ENCODE data around the gene TLR4. TPM values are rescaled to one million over a fixed set of nuclear protein-coding genes. Genes with fewer than 3 reads are reported as not detected.

Gene TLR4
- total and polyA plus RNA-seq, 4 experiments from 2014 or later, result 0.08 to 0.83 (median 0.55) TPM; not detected in 1

GRCh38 chr9:117696154-117696553 lies 8.0 kb upstream of the TLR4 start:
- Mint-ChIP-seq H3K27me3 (no peaks in the 10 kb centered on the region), H3K9me3 (peaks cover 0 to 9% (median 0%) of the 10 kb centered on the region in 8 donors), H3K4me1 (no peaks in the 10 kb centered on the region), H3K27ac (no peak overlapping the region), H3K4me3 (no peak overlapping the region), H3K36me3 (no peaks in the 10 kb centered on the region)
- DNase-seq, result no peak
- Histone ChIP-seq H3K4me1 (ENCODE audit: insufficient read depth, low read length) (no peaks in the 10 kb centered on the region), H3K27me3 (ENCODE audit: insufficient read depth, low read length) (no peaks in the 10 kb centered on the region), H3K9me3 (ENCODE audit: control insufficient read depth in 1 of 2, low read length in 2 of 2) (no peaks in the 10 kb centered on the region), H3K27ac (ENCODE audit: low read depth, low read length) (no peak overlapping the region), H3K36me3 (ENCODE audit: insufficient read depth, low read length) (no peaks in the 10 kb centered on the region), H3K4me3 (ENCODE audit: low read length in 2 of 2) (no peak overlapping the region)
- intact Hi-C loops (cut with micrococcal nuclease), result no loop called here
- POLR2A ChIA-PET (ENCODE audit: partially characterized antibody), result no interaction called here
- CTCF ChIA-PET (ENCODE audit: partially characterized antibody), result no interaction called here

- H3K27ac ChIP-seq (ENCODE audit: low read depth, low read length), result no peak overlapping the region
- no peaks in the 10 kb centered on the region for H3K4me1 ChIP-seq (ENCODE audit: insufficient read depth, low read length)
- ChIA-PET POLR2A (ENCODE audit: partially characterized antibody) (no interaction called here), CTCF (ENCODE audit: partially characterized antibody) (no interaction called here)
- H3K4me3 ChIP-seq (ENCODE audit: low read length in 2 of 2), result no peak overlapping the region
- no peaks in the 10 kb centered on the region for H3K36me3 Mint-ChIP-seq
- no peaks in the 10 kb centered on the region for H3K36me3 ChIP-seq (ENCODE audit: insufficient read depth, low read length)
- H3K4me3 Mint-ChIP-seq, result no peak overlapping the region
- H3K4me1 Mint-ChIP-seq, result no peaks in the 10 kb centered on the region
- H3K9me3 ChIP-seq (ENCODE audit: control insufficient read depth in 1 of 2, low read length in 2 of 2), result no peaks in the 10 kb centered on the region
- H3K27ac Mint-ChIP-seq, result no peak overlapping the region
- intact Hi-C loops (cut with micrococcal nuclease), result no loop called here
- H3K27me3 Mint-ChIP-seq, result no peaks in the 10 kb centered on the region
- H3K27me3 ChIP-seq (ENCODE audit: insufficient read depth, low read length), result no peaks in the 10 kb centered on the region
- DNase-seq, result peak in 1 of 5 donors; percentile 26
- peaks cover 0 to 9% (median 1%) of the 10 kb centered on the region in 8 donors for H3K9me3 Mint-ChIP-seq
These were observed 7.2 kb upstream of the TLR4 start for GRCh38 chr9:117697046-117697445.

DNA sequence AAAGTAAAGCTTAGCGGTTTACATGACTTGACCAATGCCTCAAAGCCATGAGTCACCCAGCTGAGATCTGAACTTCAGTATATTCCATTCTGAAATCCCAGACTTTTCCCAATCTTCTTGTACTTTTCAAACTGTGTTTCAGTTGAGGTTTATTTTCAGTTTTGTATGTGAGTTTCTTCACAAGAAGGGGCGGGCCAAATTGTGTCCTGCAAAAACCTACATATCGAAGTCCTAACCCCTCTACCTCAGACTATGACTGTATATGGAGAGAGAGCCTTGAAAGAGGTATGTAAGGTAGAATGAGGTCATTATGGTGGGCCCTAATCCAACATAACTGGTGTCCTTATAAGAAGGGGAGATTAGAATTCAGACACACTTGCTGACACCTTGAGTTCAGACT lies 666 bp upstream of the TLR4 start:
- no peak for DNase-seq
- no peak overlapping the region for H3K4me3 ChIP-seq (ENCODE audit: low read length in 2 of 2)
- Mint-ChIP-seq H3K4me3 (no peak overlapping the region), H3K27ac (no peak overlapping the region), H3K27me3 (no peaks in the 10 kb centered on the region), H3K9me3 (peaks cover 0 to 5% (median 2%) of the 10 kb centered on the region in 8 donors), H3K36me3 (no peaks in the 10 kb centered on the region), H3K4me1 (no peaks in the 10 kb centered on the region)
- ChIA-PET POLR2A (ENCODE audit: partially characterized antibody) (no interaction called here), CTCF (ENCODE audit: partially characterized antibody) (no interaction called here)
- H3K36me3 ChIP-seq (ENCODE audit: insufficient read depth, low read length), result no peaks in the 10 kb centered on the region
- no peaks in the 10 kb centered on the region for H3K9me3 ChIP-seq (ENCODE audit: control insufficient read depth in 1 of 2, low read length in 2 of 2)
- no peaks in the 10 kb centered on the region for H3K27me3 ChIP-seq (ENCODE audit: insufficient read depth, low read length)
- intact Hi-C loops (cut with micrococcal nuclease), result no loop called here
- H3K4me1 ChIP-seq (ENCODE audit: insufficient read depth, low read length), result no peaks in the 10 kb centered on the region
- H3K27ac ChIP-seq (ENCODE audit: low read depth, low read length), result no peak overlapping the region

DNA sequence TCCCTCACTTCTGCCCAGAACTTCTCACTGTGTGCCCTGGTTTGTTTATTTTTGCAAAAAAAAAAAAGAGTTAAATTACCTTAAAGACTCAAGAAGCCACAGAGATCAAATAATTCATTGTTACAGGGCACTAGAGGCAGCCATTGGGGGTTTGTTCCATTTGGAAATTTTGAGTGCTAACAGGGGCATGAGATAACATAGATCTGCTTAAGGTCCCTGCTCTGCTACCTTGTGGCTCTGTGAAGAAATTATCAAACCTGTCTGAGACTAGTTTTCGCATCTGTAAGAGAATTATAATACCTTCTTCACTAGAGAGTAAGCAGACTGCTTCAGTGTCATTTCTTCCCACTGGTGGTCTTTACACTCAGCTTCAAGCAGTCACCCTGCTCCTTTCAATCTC lies 394 bp downstream of the TLR4 start:
- no peak for DNase-seq

GRCh38 chr9:117705386-117705785 lies 1.2 kb downstream of the TLR4 start:
- no peaks in the 10 kb centered on the region for H3K36me3 Mint-ChIP-seq
- peaks cover 0 to 5% (median under 1%) of the 10 kb centered on the region in 8 donors for H3K9me3 Mint-ChIP-seq
- Histone ChIP-seq H3K27me3 (ENCODE audit: insufficient read depth, low read length) (no peaks in the 10 kb centered on the region), H3K27ac (ENCODE audit: low read depth, low read length) (no peak overlapping the region), H3K36me3 (ENCODE audit: insufficient read depth, low read length) (no peaks in the 10 kb centered on the region), H3K4me1 (ENCODE audit: insufficient read depth, low read length) (no peaks in the 10 kb centered on the region), H3K9me3 (ENCODE audit: control insufficient read depth in 1 of 2, low read length in 2 of 2) (no peaks in the 10 kb centered on the region), H3K4me3 (ENCODE audit: low read length in 2 of 2) (no peak overlapping the region)
- POLR2A ChIA-PET (ENCODE audit: partially characterized antibody), result no interaction called here
- H3K4me1 Mint-ChIP-seq, result no peaks in the 10 kb centered on the region
- DNase-seq, result no peak
- CTCF ChIA-PET (ENCODE audit: partially characterized antibody), result no interaction called here
- H3K27me3 Mint-ChIP-seq, result no peaks in the 10 kb centered on the region
- no peak overlapping the region for H3K4me3 Mint-ChIP-seq
- intact Hi-C loops (cut with micrococcal nuclease), result no loop called here
- H3K27ac Mint-ChIP-seq, result no peak overlapping the region

More for the DNA sequence above, 394 bp downstream of the TLR4 start:
- Mint-ChIP-seq H3K27me3 (no peaks in the 10 kb centered on the region), H3K9me3 (peaks cover 0 to 5% (median under 1%) of the 10 kb centered on the region in 8 donors), H3K4me3 (no peak overlapping the region), H3K4me1 (no peaks in the 10 kb centered on the region), H3K36me3 (no peaks in the 10 kb centered on the region), H3K27ac (no peak overlapping the region)
- no peak overlapping the region for H3K4me3 ChIP-seq (ENCODE audit: low read length in 2 of 2)
- CTCF ChIA-PET (ENCODE audit: partially characterized antibody), result no interaction called here
- no peak overlapping the region for H3K27ac ChIP-seq (ENCODE audit: low read depth, low read length)
- H3K27me3 ChIP-seq (ENCODE audit: insufficient read depth, low read length), result no peaks in the 10 kb centered on the region
- H3K36me3 ChIP-seq (ENCODE audit: insufficient read depth, low read length), result no peaks in the 10 kb centered on the region
- POLR2A ChIA-PET (ENCODE audit: partially characterized antibody), result no interaction called here
- intact Hi-C loops (cut with micrococcal nuclease), result no loop called here
- H3K4me1 ChIP-seq (ENCODE audit: insufficient read depth, low read length), result no peaks in the 10 kb centered on the region
- no peaks in the 10 kb centered on the region for H3K9me3 ChIP-seq (ENCODE audit: control insufficient read depth in 1 of 2, low read length in 2 of 2)

DNA sequence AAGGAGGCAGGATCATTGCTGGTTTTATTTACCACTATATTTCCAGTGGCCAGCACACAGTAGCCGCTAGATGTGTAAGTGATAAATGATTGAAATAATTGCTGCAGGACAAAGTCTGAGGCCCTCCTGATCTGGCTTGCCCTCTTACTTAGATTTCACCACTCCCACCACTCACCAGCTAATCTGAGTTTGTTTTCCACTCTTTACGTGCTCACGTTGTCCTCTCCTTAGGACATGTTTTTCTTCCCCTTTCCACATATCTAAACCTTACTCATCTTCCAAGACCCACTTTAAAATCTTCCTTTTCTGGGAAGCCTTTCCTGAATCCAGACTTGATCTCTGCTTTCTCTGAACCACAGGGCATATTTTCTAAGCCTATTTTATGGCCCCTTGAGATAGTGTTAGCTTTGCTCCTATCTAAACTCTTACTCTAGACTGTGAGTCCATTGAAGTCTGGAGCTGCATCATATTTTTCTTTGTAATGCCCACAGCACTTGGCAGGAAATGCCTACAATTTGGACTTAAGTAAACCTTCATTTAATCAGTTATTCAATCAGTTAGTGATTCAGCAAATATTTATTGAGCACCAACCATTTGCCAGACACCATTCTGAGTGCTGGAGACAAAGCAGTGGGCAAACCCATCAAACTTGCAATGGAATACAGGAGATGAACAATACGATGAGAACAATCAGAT lies 2.4 kb downstream of the TLR4 start:
- H3K27me3 Mint-ChIP-seq, result no peaks in the 10 kb centered on the region
- intact Hi-C loops (cut with micrococcal nuclease), result no loop called here

DNA sequence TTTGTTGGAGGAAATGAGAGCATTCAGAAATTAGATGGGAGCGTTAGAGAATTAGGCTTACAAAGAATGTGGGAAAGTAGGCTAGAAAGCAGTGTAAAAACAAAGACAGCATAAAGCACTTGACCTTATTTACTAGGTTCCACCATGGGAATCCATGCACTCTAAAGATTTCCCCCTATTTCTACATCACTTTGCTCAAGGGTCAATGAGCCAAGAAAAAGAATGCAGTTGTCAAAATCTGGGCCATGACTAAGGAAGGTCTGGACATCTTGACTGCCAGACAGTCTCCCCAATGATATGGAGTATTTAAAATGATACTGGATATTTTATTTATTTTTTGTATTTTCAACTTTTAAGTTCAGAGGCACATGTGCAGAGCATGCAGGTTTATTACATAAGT lies 3.4 kb downstream of the TLR4 start:
- no peaks in the 10 kb centered on the region for H3K9me3 ChIP-seq (ENCODE audit: control insufficient read depth in 1 of 2, low read length in 2 of 2)
- H3K27me3 ChIP-seq (ENCODE audit: insufficient read depth, low read length), result no peaks in the 10 kb centered on the region
- no peak for DNase-seq
- Mint-ChIP-seq H3K27ac (no peak overlapping the region), H3K9me3 (peaks cover 0 to 4% (median 0%) of the 10 kb centered on the region in 8 donors), H3K4me3 (no peak overlapping the region), H3K36me3 (no peaks in the 10 kb centered on the region), H3K4me1 (no peaks in the 10 kb centered on the region), H3K27me3 (no peaks in the 10 kb centered on the region)
- H3K27ac ChIP-seq (ENCODE audit: low read depth, low read length), result no peak overlapping the region
- POLR2A ChIA-PET (ENCODE audit: partially characterized antibody), result no interaction called here
- no peaks in the 10 kb centered on the region for H3K4me1 ChIP-seq (ENCODE audit: insufficient read depth, low read length)
- CTCF ChIA-PET (ENCODE audit: partially characterized antibody), result no interaction called here
- no peak overlapping the region for H3K4me3 ChIP-seq (ENCODE audit: low read length in 2 of 2)
- intact Hi-C loops (cut with micrococcal nuclease), result no loop called here
- no peaks in the 10 kb centered on the region for H3K36me3 ChIP-seq (ENCODE audit: insufficient read depth, low read length)

More for the DNA sequence above, 2.4 kb downstream of the TLR4 start:
- H3K4me3 Mint-ChIP-seq, result no peak overlapping the region
- POLR2A ChIA-PET (ENCODE audit: partially characterized antibody), result no interaction called here
- CTCF ChIA-PET (ENCODE audit: partially characterized antibody), result no interaction called here
- Histone ChIP-seq H3K4me1 (ENCODE audit: insufficient read depth, low read length) (no peaks in the 10 kb centered on the region), H3K4me3 (ENCODE audit: low read length in 2 of 2) (no peak overlapping the region), H3K27ac (ENCODE audit: low read depth, low read length) (no peak overlapping the region), H3K9me3 (ENCODE audit: control insufficient read depth in 1 of 2, low read length in 2 of 2) (no peaks in the 10 kb centered on the region), H3K27me3 (ENCODE audit: insufficient read depth, low read length) (no peaks in the 10 kb centered on the region), H3K36me3 (ENCODE audit: insufficient read depth, low read length) (no peaks in the 10 kb centered on the region)
- H3K4me1 Mint-ChIP-seq, result no peaks in the 10 kb centered on the region
- no peaks in the 10 kb centered on the region for H3K36me3 Mint-ChIP-seq
- no peak for DNase-seq
- H3K9me3 Mint-ChIP-seq, result peaks cover 0 to 3% (median 0%) of the 10 kb centered on the region in 8 donors
- no peak overlapping the region for H3K27ac Mint-ChIP-seq

GRCh38 chr9:117709936-117710335 lies 5.7 kb downstream of the TLR4 start:
- no peak overlapping the region for H3K27ac Mint-ChIP-seq
- DNase-seq, result no peak
- H3K4me3 Mint-ChIP-seq, result no peak overlapping the region
- H3K27me3 Mint-ChIP-seq, result no peaks in the 10 kb centered on the region
- H3K4me1 Mint-ChIP-seq, result no peaks in the 10 kb centered on the region
- H3K27me3 ChIP-seq (ENCODE audit: insufficient read depth, low read length), result no peaks in the 10 kb centered on the region
- intact Hi-C loops (cut with micrococcal nuclease), result no loop called here
- H3K4me3 ChIP-seq (ENCODE audit: low read length in 2 of 2), result no peak overlapping the region
- H3K27ac ChIP-seq (ENCODE audit: low read depth, low read length), result no peak overlapping the region
- H3K9me3 ChIP-seq (ENCODE audit: control insufficient read depth in 1 of 2, low read length in 2 of 2), result no peaks in the 10 kb centered on the region
- ChIA-PET CTCF (ENCODE audit: partially characterized antibody) (no interaction called here), POLR2A (ENCODE audit: partially characterized antibody) (no interaction called here)
- peaks cover 0 to 4% (median 0%) of the 10 kb centered on the region in 8 donors for H3K9me3 Mint-ChIP-seq
- H3K36me3 Mint-ChIP-seq, result no peaks in the 10 kb centered on the region
- H3K36me3 ChIP-seq (ENCODE audit: insufficient read depth, low read length), result no peaks in the 10 kb centered on the region
- no peaks in the 10 kb centered on the region for H3K4me1 ChIP-seq (ENCODE audit: insufficient read depth, low read length)
